Activated T-helper 1 cell treated with anti-CD3 and anti-CD28 coated beads, Interleukin-2, amount 50 U/mL, for 16 hours (primary cell): ENCODE data around the gene USP4.
"Not testable (repeated sequence)": the region's sequence is repeated elsewhere in the genome, so short reads cannot be mapped to it uniquely, and the experiment has no call there.

Source experiments
- DNase-seq, 2 donors: peaks; one replicate each; pipeline ENCODE4 v3.0.0-alpha.2; 2020; ENCODE audit warnings: low read depth in 1 of 2, low spot score in 1 of 2

Gene USP4

GRCh38 chr3:49339941-49340800, at the start of gene USP4:
Gene USP4, minus strand, starts transcription at chr3:49340053. Its CDS starts 29 bp downstream, at chr3:49340024.
- peak; percentile 85 to 89 for DNase-seq

GRCh38 chr3:49389297-49389696, 49.4 kb upstream of the USP4 start:
- no peak for DNase-seq

- DNase-seq: no peak
These were observed 48.5 kb upstream of the USP4 start for GRCh38 chr3:49388289-49388820.

GRCh38 chr3:49387721-49388120, 47.9 kb upstream of the USP4 start:
- no peak for DNase-seq

- no peak for DNase-seq
These were observed 46.4 kb upstream of the USP4 start for GRCh38 chr3:49386056-49386756.

- DNase-seq: no peak
These were observed 45.8 kb upstream of the USP4 start for GRCh38 chr3:49385617-49386016.

GRCh38 chr3:49383387-49383786, 43.5 kb upstream of the USP4 start:
- DNase-seq: no peak

GRCh38 chr3:49378249-49378895, 38.5 kb upstream of the USP4 start:
- no peak for DNase-seq

- peak in 1 of 2 donors; percentile 12 for DNase-seq
These were observed 37.6 kb upstream of the USP4 start for GRCh38 chr3:49377483-49377882.

- DNase-seq: no peak
These were observed 32.1 kb upstream of the USP4 start for GRCh38 chr3:49371946-49372345.

GRCh38 chr3:49370585-49371290, 30.9 kb upstream of the USP4 start:
- DNase-seq: no peak

GRCh38 chr3:49362561-49362960, 22.7 kb upstream of the USP4 start:
- no peak for DNase-seq

GRCh38 chr3:49359623-49360022, 19.8 kb upstream of the USP4 start:
- no peak for DNase-seq

- no peak for DNase-seq
These were observed 19.0 kb upstream of the USP4 start for GRCh38 chr3:49358884-49359225.

- peak; percentile 46 to 64 for DNase-seq
These were observed 18.5 kb upstream of the USP4 start, which contains the start of gene GPX1 for GRCh38 chr3:49358217-49358883. Gene GPX1, minus strand, starts transcription at chr3:49358353. Its CDS starts 75 bp downstream, at chr3:49358278.

GRCh38 chr3:49357443-49358216, 17.8 kb upstream of the USP4 start:
- peak; percentile 14 to 39 for DNase-seq

- not testable (repeated sequence) for DNase-seq
These were observed 17.2 kb upstream of the USP4 start for GRCh38 chr3:49357095-49357442.

- DNase-seq: no peak
These were observed 13.1 kb upstream of the USP4 start for GRCh38 chr3:49352890-49353421.

GRCh38 chr3:49352281-49352680, 12.4 kb upstream of the USP4 start:
- DNase-seq: no peak
